Prostate gland (tissue), 1 donor: ENCODE data around the gene NCOR1.

Experiments used
- POLR2A ChIP-seq: fragments of 450-650 bp; IDR thresholded peaks from one replicate; pipeline ENCODE4 v1.6.1; 2016; ENCODE audit warnings: antibody characterized with exemption, mild to moderate bottlenecking
- POLR2AphosphoS5 ChIP-seq: sonication (generic); formaldehyde crosslinking; IDR thresholded peaks from one replicate; pipeline ENCODE4 v1.6.1; 2017; ENCODE audit warnings: antibody characterized with exemption

DNA sequence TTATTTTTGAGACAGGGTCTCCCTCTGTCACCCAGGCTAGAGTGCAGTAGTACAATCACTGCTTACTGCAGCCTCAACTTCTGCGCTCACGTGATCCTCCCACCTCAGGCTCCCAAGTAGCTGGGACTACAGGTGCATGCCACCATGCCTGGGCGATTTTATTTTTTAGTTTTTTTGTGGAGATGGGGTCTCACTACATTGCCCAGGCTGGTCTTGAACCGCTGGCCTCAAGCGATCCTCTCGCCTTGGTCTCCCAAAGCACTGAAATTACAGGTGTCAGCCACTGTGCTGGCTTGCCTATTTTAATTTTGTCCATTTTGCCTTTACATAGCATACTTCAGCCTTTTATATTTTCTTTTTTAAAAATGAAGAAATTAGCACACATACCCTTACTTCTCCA lies 164.5 kb downstream of the NCOR1 start:
- TF ChIP-seq POLR2AphosphoS5 (no peak), POLR2A (no peak)
